Subcutaneous adipose tissue (tissue), 4 donors: ENCODE data around the gene RAVER1. TPM values are rescaled to one million over a fixed set of nuclear protein-coding genes. Genes with fewer than 3 reads are reported as not detected.

ENCODE experiments used
- CTCF ChIP-seq: fragments of 450-650 bp; IDR thresholded peaks from one replicate; pipeline ENCODE4 v1.5.1; 2016; ENCODE audit warnings: low read depth, mild to moderate bottlenecking, control low read depth, antibody characterized with exemption, moderate library complexity
- total RNA-seq, 4 donors: library from RNA; depleted of rRNA; stranded (reverse); fragments of >200 nt; gene quantifications; one replicate each; pipeline ENCODE4 v1.1.0, GENCODE V29; 2016

RAVER1 gene
- total RNA-seq, 4 donors from 2014 or later, result 5.9 to 22.4 (median 8.2) TPM

GRCh38 chr19:10306327-10306726 lies 27.0 kb downstream of the RAVER1 start:
- TF ChIP-seq CTCF, result no peak

GRCh38 chr19:10305139-10305806 lies 28.1 kb downstream of the RAVER1 start:
- TF ChIP-seq CTCF, result no peak

- no peak for TF ChIP-seq CTCF
Measured at GRCh38 chr19:10299545-10300458, 33.5 kb downstream of the RAVER1 start.

- no peak for TF ChIP-seq CTCF
Measured at GRCh38 chr19:10295847-10296591, 37.3 kb downstream of the RAVER1 start.

- TF ChIP-seq CTCF, result no peak
Measured at GRCh38 chr19:10295305-10295846, 38.0 kb downstream of the RAVER1 start.

- no peak for TF ChIP-seq CTCF
Measured at GRCh38 chr19:10294368-10294697, 39.0 kb downstream of the RAVER1 start.
